ENCODE measurements around the gene ARID4A.
A peak's percentile ranks its signal among the peaks of the same experiment; 100 is the strongest.
"Not testable (repeated sequence)": the region's sequence is repeated elsewhere in the genome, so short reads cannot be mapped to it uniquely, and the experiment has no call there.

The ARID4A gene

DNA sequence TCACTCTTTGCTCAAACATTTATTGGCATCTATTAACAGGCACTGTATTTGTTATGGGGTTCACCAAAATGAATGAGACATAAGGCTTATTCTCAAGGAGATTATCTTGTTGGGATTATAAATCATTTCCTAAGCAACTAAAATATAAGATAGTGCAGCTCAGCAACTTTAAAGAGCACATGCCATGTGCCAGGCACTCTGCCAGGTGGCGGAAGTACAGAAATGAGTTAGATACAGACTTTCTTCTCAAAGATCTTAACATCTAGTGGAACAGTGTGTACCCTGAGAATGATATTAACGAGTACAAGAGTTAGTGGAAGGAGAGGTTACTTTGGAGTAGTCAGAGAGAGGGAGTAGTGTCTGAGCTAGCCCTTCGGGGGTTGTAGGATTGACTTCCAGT, 68.9 kb downstream of the ARID4A start:
- DNase-seq: no peak

DNA sequence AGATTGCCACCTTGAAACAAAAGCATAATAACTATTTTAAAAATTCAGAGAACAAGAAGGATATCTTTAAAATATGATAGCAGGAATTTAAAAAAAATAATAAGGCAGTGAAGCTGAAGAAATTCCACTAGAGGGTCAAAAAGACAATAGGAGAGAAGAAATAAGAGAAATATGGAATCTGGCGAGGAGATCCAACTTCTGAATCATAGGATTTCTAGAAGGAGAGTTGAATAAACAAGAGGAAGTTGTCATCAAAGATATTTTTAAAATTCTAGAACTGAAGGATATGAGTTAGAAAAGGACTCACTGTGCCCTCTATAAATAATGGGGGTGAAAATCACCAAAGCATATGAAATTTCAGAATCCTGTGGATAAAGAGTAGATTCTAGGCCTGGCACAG, 70.6 kb downstream of the ARID4A start:
- DNase-seq: no peak

DNA sequence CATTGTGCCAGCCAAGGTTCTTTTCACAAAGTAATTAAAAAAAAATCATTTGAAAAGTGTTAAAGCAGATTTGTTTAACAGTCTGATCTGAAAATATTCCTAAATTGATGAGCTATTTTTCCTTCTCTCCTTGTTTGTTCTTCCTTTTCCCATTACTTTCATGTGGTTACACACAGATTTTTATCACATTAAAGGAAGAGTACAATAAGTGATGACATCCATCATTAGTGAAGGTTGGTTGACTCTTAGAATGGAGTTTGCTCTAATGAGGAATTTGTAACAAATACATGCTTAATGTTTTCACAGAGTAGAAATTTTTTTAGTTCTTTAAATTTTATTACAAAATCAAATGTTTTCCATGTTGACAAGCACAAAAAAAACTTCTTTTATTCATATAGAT, 78.4 kb downstream of the ARID4A start:
- no peak for DNase-seq

DNA sequence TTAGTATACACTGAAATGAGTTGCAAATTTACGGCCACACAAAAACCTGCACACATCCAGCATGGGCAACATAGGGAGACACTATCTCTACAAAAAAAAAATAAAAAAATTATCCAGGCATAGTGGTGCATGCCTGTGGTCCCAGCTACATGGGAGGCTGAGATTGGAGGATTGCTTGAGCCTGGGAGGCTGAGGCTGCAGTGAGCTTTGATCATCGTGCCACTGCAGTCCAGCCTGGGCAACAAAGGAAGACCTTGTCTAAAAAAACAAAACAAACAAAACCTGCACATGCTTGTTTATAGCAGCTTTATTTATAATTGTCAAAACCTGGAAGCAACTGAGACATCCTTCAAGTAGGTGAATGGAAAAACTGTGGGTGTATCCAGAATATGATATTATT, 92.5 kb downstream of the ARID4A start:
- no peak for DNase-seq

DNA sequence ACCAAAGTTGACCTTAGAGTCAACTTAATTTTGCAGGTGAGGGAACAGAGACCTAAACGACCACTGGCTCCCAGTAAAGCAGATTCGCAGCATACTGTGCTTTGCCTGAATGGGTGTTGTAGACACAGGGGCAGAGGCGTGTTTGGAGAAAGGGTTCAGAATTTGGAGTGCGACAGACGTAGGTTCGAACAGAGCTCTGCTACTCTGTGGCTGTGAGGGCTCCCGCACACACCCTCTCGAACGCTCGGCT, 97.1 kb downstream of the ARID4A start:
- no peak for DNase-seq

DNA sequence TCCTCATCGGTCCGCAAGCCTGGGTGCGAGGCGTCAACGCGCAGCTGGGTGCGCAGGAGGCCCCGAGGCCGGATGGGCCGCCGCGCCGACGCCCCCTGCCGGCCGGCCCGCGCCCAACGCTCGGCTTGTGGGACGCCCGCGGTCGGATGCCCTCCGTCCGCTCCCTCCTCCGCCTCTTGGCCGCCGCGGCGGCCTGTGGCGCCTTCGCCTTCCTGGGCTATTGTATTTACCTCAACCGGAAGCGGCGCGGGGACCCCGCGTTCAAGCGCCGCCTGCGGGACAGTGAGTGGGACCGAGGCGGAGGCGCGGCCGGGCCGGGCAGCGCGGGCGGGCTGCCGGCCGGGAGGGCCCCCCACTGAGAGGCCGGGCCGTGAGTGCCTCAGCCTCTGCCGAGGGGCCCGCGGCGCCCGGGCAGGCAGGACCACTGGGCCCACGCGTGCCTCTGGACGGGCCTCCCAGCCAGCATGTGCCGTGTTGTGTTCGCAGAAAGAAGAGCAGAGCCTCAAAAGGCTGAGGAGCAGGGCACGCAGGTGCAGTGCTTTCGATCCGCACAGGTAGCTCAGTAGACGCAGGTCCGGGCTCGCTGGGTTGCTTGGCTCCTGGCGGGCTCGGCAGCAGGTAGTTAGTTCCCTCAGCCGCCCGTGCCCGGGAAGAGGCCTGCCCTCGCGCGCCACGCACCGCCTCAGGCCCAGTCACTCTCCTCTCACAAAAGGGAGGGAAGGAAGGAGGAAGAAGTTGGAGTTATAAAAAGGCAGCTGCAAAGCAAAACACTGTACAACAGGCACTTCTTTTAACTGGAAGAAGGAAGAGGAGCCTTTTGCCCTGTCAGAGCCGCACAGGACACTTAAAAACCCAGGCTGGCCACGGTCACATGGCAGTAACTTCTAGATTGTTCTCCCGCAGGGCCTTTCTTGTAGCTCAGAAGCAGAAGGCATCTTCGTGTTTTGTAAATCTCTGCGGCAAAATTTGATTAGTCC, 97.7 kb downstream of the ARID4A start, which contains the start of gene TOMM20L:
TOMM20L (plus strand) TSS at position 119 of the 977 bp plus-strand sequence; CDS start at position 147, 28 bp downstream.
- DNase-seq: peak; percentile 72 to 79

DNA sequence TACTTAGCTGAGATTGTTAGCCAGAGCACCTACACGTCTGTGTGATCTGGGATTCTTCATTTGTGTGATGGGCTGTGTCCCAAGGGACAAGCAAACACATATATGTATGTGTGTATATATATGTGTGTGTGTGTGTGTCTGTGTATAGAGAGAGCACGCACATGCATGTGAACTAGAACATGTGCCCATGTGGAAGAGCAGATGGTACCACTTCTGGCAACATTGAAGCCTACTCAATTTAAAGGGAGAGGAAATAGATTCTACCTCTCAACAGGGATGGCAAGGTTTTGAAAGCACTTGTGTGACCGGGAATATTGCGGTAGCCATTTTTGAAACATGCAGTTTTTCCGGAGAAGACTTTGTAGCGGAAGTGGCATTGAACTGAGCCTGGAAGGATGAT, 98.8 kb downstream of the ARID4A start:
- no peak for DNase-seq

DNA sequence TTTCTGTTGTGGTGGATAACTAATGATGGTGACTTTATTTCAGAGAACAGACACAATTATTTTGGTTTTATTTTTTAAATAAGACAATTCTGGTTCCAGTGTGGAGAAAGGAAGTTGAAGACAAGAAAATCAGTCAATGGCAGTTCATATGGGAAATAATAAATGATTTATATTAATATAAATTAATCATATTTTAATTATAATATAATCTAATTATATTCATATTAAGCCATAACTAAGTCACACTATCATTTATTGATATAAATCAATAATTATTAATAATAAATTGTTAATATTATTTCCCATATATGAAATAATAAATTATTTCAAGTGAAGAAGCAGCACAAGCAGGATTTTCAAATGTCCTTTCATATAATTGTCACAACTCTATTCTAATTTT, 100.1 kb downstream of the ARID4A start:
- DNase-seq: no peak

DNA sequence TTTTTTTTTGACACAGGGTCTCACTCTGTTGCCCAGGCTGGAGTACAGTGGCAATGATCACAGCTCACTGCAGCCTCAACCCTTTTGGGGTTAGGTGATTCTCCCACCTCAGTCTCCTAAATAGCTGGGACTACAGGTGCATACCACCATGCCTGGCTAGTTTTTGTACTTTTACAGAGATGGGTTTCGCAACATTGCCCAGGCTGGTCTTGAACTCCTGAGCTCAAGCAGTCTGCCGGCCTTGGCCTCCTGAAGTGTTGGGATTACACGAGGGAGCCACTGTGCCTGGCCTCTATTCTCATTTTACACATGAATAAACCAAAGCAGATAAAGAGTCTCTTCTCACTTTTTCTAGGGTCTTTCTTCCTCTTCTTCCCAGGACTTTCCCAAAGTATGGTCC, 100.5 kb downstream of the ARID4A start:
- DNase-seq: no peak

DNA sequence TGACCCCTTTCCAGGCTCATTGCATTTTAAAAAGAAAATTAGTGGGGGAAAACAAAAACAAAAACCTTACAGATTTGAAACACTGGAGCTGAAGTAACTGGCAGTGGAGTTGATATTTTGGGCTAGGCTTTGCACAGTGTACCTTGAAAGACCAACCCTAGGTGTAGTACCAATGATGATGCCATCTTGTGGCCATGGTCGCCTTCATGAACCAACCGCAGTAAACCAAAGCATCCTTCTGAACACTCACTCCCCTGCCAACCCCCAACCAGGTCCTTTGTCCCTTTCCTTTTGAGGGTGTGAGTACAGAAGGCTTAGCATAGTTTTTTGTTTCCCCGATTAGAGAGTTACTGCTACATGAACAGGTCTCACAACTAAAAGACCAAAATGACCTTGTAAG, 103.2 kb downstream of the ARID4A start:
- no peak for DNase-seq

DNA sequence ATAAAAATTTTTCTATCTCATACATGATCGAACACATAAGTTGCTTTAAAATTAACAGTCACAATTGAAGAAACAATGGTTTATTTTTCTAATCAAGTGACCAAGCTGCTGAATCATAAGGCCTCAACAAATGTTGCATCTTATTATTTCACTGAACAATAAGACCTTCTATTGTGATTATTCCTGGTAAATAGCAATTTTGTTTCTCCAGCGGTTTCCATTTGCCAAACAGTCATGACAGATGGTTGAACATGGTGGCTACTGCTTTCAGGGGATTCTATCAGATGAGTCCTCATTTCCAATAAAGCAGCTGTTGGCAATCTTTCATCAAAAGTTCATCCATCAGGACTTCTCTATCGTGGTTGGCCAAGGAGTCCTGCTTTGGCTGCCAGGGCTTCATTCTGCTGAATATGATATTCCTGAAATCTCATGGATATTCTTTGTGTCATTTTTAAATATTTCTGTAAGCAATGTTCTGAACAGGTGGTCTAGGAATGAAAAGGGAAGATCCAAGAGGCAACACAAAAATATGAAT, 110.4 kb downstream of the ARID4A start:
- no peak for DNase-seq

DNA sequence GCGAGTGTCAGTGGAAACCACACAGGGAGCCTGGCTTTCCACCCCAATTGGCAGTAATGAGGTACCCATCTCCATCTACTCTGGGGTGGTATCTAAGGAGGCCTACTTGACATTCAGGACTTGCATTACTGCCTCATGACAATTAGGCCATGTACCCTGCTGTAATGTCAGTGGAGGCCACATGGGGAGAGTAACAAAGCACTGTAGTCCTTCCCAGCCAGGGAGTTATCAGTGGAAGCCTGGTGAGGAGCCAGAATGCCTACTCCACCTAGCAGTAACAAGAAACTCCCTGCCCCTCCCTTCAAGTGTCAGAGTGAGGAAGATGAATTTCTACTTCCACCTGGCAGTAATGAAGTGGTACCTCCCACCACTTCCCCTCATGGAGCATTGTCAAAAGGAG, 116.5 kb downstream of the ARID4A start:
- no peak for DNase-seq

DNA sequence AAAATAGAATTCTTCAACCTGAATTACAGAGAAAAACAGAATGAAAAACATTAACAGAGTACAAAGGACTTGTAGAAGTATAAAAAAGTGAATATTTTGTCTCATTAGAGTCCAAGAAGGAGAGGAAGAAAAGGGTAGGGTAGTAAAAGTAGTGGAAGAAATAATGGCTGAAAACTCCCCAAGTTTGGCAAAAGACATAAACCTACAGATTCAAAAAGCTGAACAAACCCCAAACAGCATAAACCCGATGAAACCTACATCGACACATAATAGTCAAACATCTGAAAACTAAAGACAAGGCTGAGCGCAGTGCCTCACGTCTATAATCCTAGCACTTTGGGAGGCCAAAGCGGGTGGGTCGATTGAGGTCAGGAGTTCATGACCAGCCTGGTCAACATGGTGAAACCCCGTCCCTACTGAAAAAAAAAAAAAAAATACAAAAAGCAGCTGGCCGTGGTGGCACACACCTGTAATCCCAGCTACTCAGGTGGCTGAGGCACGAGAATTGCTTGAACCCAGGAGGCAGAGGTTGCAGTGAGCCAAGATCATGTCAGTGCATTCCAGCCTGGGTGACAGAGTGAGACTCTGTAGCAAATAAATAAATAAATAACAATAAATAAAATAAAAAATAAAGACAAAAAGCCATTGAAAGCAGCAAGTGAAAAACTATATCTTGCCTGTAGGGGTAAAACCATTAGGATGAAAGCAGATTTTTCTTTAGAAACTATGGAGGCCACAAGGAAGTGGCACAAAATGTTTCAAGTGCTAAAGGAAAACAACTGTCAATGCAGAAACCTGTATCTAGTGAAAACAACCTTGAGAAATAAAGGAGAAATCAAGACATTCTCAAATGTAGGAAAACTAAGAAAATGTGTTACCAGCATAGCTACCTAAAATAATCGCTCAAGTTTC, 117.5 kb downstream of the ARID4A start:
- no peak for DNase-seq

DNA sequence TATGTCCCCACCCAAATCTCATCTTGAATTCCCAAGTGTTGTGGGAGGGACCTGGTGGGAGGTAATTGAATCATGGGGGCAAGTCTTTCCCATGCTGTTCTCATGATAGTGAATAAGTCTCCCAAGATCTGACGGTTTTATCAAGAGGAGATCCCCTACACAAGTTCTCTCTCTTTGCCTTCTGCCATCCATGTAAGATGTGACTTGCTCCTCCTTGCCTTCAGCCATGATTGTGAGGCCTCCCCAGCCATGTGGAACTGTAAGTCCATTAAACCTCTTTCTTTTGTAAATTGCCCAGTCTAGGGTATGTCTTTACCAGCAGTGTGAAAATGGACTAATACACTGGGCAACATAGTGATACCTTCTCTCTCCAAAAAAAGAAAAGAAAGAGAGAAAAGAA, 118.6 kb downstream of the ARID4A start:
- DNase-seq: not testable (repeated sequence)
